ENCODE data around the gene TMA7.

The TMA7 gene

GRCh38 chr3:48425281-48425812 lies 14.7 kb upstream of the TMA7 start:
- no peak for ATAC-seq

GRCh38 chr3:48426401-48426909 lies 13.6 kb upstream of the TMA7 start:
- H3K36me3 Mint-ChIP-seq: peaks cover 5% of the 10 kb centered on the region
- H3K9me3 Mint-ChIP-seq: no peaks in the 10 kb centered on the region
- H3K27ac Mint-ChIP-seq: no peak overlapping the region
- no peak for DNase-seq (ENCODE audit: low spot score in 2 of 2)
- peaks cover 15% of the 10 kb centered on the region for H3K4me1 Mint-ChIP-seq
- no peak for ATAC-seq
- no peak overlapping the region for H3K4me3 Mint-ChIP-seq

More at GRCh38 chr3:48425281-48425812, 14.7 kb upstream of the TMA7 start:
- no peaks in the 10 kb centered on the region for H3K9me3 Mint-ChIP-seq
- no peak overlapping the region for H3K27ac Mint-ChIP-seq
- H3K36me3 Mint-ChIP-seq: no peaks in the 10 kb centered on the region
- peaks cover 7% of the 10 kb centered on the region for H3K4me1 Mint-ChIP-seq
- DNase-seq (ENCODE audit: low spot score in 2 of 2): no peak
- no peak overlapping the region for H3K4me3 Mint-ChIP-seq

DNA sequence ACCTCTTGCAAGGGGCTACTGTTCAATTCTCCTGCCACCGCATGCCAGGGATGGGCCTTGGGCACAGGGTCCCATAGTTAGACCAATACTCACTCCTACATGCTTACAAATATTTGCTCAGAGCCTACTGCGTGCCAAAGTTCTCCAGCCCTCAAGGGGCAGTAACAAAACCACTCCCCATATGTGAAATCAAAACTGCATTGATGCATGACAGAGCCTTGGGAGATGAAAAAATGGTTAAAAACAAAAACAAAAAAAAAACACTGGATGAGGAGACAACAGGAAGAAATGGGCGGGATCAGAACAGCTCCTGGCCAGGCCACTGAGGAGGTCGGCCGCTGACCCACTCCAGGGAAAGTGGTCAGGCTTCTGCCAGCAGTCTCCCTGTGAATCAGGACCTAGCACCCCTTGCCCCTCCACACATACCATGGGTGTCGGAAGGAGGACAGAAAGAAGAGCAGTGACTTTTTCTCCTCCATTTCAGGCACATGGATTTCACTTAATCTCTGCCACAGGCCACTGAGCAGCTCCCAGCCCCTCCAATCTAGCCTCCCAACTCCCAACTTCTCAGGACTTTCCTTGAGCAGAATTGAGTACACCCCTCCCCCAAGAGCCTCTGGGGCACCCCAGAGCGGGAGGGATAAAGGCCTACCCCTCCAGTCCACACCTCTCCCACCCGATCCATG lies 13.0 kb upstream of the TMA7 start:
- Mint-ChIP-seq H3K9me3 (no peaks in the 10 kb centered on the region), H3K27ac (no peak overlapping the region), H3K36me3 (peaks cover 5% of the 10 kb centered on the region), H3K4me3 (no peak overlapping the region), H3K4me1 (peaks cover 15% of the 10 kb centered on the region)
- no peak for DNase-seq (ENCODE audit: low spot score in 2 of 2)
- no peak for ATAC-seq

DNA sequence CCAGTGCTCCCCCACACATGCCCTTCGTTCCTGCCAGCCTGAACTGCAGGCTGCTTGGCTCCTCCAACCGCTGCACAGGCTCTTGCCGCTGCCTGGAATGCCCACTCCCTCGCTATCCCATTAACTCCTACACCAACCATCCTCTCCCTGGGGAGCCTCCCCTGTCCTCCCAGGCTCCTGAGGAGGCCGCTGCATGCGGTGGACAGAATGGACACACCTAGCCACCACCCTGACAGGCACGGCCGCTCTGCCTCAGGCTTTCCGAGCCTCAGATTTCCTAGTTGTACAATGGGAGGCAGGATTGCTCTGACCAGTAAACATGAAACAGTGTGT lies 12.5 kb upstream of the TMA7 start:
- Mint-ChIP-seq H3K36me3 (peaks cover 5% of the 10 kb centered on the region), H3K4me3 (no peak overlapping the region), H3K9me3 (no peaks in the 10 kb centered on the region), H3K4me1 (peaks cover 15% of the 10 kb centered on the region), H3K27ac (no peak overlapping the region)
- DNase-seq (ENCODE audit: low spot score in 2 of 2) (no peak), ATAC-seq (no peak)

DNA sequence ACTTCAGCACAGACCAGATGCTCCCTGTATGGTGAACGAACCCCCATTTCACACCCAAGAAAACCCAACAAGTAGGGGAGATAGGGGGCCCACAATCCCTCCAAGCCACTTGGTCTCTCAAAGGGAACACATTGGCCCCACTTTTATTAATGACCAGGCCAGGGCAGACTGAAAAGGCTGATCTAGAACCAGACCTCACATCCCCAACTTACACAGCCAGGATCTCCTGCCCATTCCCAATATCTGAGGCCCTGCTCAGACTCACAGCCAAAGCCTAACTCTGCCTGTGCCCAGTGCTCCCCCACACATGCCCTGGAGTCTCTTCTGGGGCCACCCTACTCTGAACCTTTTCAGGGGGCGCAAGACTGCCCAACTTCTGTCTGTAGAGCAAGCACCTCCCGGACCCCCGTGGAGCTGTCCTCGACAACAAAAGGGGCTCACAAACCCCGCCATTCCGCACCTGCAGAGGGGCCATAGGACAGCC lies 11.9 kb upstream of the TMA7 start:
- ATAC-seq (no peak), DNase-seq (ENCODE audit: low spot score in 2 of 2) (no peak)
- Mint-ChIP-seq H3K4me3 (peak overlapping the region; percentile 79), H3K27ac (no peak overlapping the region), H3K36me3 (peaks cover 5% of the 10 kb centered on the region), H3K9me3 (no peaks in the 10 kb centered on the region), H3K4me1 (peaks cover 15% of the 10 kb centered on the region)

GRCh38 chr3:48428572-48429316 lies 11.3 kb upstream of the TMA7 start:
- ATAC-seq: peak; percentile 63
- peaks cover 15% of the 10 kb centered on the region for H3K4me1 Mint-ChIP-seq

DNA sequence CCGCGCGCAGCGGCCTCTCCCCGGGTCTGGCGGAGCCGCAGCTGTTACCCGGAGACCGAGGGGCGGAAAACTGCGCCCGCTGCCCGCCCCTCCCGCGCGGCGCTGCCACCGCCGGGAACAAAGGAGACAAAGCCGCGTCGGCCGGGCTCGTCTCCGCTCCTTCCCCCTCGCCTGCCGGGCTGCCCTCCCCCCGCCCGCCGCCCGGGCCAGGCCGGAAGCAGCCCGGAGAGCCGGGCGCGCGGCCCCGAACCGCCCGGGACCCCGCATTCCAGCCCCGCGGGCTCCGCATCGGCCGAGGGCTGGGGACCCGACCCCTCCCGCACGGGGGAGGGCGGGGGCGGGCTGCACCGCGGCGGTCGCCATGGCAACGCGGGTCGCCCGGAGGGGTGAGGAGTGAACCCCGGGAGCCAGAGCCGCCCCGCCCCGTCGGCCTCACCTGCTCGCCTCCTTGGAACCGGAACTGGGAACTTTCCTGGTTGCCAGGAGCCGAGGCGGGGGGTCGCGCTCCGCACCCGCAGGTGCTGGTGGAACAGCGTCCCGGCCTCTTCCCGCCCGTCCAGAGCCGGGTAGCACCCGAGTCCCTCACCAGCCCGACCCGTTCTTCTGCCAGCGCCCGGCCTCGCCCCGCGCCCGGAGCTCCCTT lies 10.6 kb upstream of the TMA7 start:
- ATAC-seq (peak; percentile 70), DNase-seq (ENCODE audit: low spot score in 2 of 2) (peak; percentile 40 to 78)
- H3K9me3 Mint-ChIP-seq: no peaks in the 10 kb centered on the region
- peaks cover 17% of the 10 kb centered on the region for H3K4me1 Mint-ChIP-seq
- peak overlapping the region; percentile 79 for H3K4me3 Mint-ChIP-seq
- peaks cover 5% of the 10 kb centered on the region for H3K36me3 Mint-ChIP-seq
- H3K27ac Mint-ChIP-seq: peak overlapping the region; percentile 72

More at GRCh38 chr3:48428572-48429316, 11.3 kb upstream of the TMA7 start:
- H3K27ac Mint-ChIP-seq: no peak overlapping the region
- no peaks in the 10 kb centered on the region for H3K9me3 Mint-ChIP-seq
- peak overlapping the region; percentile 79 for H3K4me3 Mint-ChIP-seq
- peaks cover 5% of the 10 kb centered on the region for H3K36me3 Mint-ChIP-seq
- peak in 1 of 2 donors; percentile 12 for DNase-seq (ENCODE audit: low spot score in 2 of 2)

DNA sequence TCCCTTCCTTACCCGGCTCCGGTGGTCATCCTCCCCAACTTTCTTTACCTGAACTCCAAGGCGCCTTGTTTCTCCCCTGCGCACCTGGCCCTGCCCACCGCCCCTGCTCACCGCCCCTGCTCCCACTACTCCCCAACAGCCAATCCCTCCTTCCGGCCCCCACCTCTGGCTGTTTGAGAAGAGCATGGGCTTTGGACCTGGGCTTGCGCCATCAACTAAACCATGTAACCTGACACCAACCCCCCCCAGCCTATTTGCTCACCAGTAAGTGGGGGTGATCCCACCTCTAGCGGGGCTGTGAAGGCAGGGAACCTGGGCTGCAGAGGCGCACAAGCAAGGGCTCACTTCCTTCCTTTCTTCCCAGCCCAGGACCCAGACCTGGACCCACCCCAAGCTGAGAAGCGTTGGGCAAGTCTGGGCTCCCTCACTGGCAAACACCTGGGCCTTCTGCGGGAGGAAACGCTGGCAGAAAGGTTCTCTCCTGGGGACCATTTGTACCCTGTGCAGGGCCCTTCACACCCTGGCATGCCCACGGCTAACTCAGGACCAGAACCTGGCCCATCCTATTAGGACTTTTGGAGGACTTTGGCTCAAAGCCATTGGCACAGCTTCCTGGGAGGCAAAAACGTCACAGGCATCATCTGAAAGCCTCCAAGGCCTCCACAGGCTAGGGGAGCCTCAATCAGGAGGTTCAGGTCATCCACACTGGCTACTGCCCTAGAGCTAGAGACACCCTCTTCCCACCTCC lies 9.9 kb upstream of the TMA7 start, which contains the start of gene PLXNB1:
TSS of gene PLXNB1 (minus strand) at position 127 of the 748 bp plus-strand sequence. CDS start 5,475 bp downstream, outside the sequence.
- peaks cover 5% of the 10 kb centered on the region for H3K36me3 Mint-ChIP-seq
- peaks cover 23% of the 10 kb centered on the region for H3K4me1 Mint-ChIP-seq
- DNase-seq (ENCODE audit: low spot score in 2 of 2) (no peak), ATAC-seq (no peak)
- H3K27ac Mint-ChIP-seq: peak within 1 kb of the TSS; percentile 72
- H3K4me3 Mint-ChIP-seq: peak within 1 kb of the TSS; percentile 79
- H3K9me3 Mint-ChIP-seq: no peaks in the 10 kb centered on the region

DNA sequence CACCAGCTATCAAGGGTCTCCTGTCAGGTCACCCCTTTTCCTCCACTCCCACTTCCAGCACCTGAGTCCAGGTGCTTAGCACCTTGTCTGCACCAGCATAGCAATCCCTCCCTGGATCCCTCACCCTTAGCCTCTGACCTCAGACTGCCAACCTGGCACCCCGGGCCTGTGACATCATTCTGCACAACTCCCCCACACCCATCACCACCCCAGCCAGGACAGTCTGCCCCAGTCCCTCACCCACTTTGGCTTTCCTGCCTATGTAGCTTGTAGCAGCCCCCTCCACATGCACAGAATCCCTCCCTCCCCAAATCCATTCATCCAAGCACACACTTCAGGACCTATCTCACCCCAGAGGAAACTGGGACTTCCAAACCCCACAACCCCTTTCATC lies 9.4 kb upstream of the TMA7 start:
- ATAC-seq (no peak), DNase-seq (ENCODE audit: low spot score in 2 of 2) (no peak)
- H3K9me3 Mint-ChIP-seq: no peaks in the 10 kb centered on the region
- peak overlapping the region; percentile 72 for H3K27ac Mint-ChIP-seq
- H3K4me3 Mint-ChIP-seq: peak overlapping the region; percentile 79
- peaks cover 5% of the 10 kb centered on the region for H3K36me3 Mint-ChIP-seq
- peaks cover 23% of the 10 kb centered on the region for H3K4me1 Mint-ChIP-seq

DNA sequence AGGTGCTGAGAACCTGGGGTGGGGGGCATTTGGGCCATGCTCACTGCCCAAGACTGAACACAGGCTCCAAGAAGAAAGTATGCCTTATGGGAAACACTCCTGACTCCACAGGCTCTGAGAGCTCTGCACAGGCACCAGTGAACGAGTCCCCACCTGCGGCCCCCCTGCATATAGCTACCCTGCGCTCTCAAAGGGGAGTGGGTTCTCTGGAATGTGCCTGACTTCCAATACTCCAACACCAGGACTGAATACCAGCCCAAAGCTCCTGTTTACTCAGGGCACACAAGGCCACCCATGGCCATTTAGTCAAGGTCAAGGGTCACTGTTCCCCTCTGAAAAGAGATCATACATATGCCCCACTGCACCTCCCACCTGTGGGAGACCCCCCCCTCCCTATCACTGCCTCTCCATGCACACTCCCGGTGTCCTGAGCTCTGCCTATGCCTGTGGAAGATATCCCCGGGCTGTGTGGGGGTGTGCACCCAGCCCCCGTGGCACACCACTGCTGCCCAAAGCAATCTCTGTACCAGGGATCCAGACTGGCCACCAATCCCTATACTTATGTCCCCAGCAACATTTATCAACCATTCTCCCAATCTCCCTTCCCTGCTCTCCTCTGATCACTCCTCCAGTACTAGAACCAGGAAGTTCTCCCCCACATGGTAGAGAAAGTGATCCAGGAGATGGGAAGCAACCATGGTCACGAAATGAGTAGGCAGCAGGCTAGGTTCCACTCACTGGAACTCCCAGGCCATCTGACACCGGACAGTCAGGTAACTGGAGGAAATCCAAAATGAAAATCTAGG lies 8.6 kb upstream of the TMA7 start:
- Mint-ChIP-seq H3K36me3 (peaks cover 5% of the 10 kb centered on the region), H3K4me3 (peak overlapping the region; percentile 79), H3K4me1 (peaks cover 23% of the 10 kb centered on the region), H3K27ac (peak overlapping the region; percentile 72), H3K9me3 (no peaks in the 10 kb centered on the region)
- ATAC-seq (no peak), DNase-seq (ENCODE audit: low spot score in 2 of 2) (no peak)

- DNase-seq (ENCODE audit: low spot score in 2 of 2) (no peak), ATAC-seq (no peak)
- peaks cover 5% of the 10 kb centered on the region for H3K36me3 Mint-ChIP-seq
- peaks cover 25% of the 10 kb centered on the region for H3K4me1 Mint-ChIP-seq
- no peak overlapping the region for H3K27ac Mint-ChIP-seq
- H3K4me3 Mint-ChIP-seq: no peak overlapping the region
- H3K9me3 Mint-ChIP-seq: no peaks in the 10 kb centered on the region
These were observed 7.4 kb upstream of the TMA7 start for GRCh38 chr3:48432411-48433371.

DNA sequence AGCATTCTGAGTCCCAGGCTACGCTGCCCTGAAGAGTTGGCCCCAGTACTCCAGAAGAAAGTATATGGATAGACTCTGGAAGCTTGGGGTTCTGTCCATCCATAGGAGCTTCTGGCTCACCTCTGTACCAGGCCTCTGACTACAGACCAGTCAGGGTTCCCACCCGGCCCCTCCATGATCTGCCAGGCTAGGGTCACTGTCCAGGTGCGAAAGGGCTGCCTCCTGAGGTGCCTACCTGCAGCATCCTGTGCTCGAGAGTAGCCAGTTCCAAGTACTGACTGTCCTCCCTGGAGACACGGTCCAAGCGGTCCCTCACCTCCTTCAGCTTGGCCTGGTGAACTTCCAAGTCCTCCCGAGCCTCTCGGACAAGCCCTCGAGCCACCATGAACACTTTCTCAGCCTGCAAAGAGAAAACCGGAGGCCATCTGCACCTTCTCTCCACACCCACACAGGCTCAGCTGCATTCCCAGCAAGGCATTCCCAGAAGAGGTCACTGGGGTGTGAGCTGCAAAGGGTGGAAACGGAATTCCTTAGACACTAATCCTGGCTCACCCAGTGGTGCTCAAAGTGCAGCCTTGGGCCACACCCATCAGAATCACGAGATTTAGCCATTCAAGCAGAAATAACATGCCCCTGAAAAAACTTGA lies 6.5 kb upstream of the TMA7 start:
- DNase-seq (ENCODE audit: low spot score in 2 of 2): no peak
- no peaks in the 10 kb centered on the region for H3K9me3 Mint-ChIP-seq
- peaks cover 35% of the 10 kb centered on the region for H3K4me1 Mint-ChIP-seq

More for the DNA sequence above, 6.5 kb upstream of the TMA7 start:
- no peak overlapping the region for H3K27ac Mint-ChIP-seq
- no peak overlapping the region for H3K4me3 Mint-ChIP-seq
- ATAC-seq: no peak
- H3K36me3 Mint-ChIP-seq: peaks cover 5% of the 10 kb centered on the region

Data from stimulated activated effector memory CD8-positive, alpha-beta T cell treated with anti-CD3 and anti-CD28 coated beads, Interleukin-12 subunit alpha, Interleukin-12 subunit beta, amount 100 ng/mL, for 72 hours (primary cell).